ENCODE results near the gene ANKAR.
"Not testable (repeated sequence)": the region's sequence is repeated elsewhere in the genome, so short reads cannot be mapped to it uniquely, and the experiment has no call there.

ANKAR gene, protein sequence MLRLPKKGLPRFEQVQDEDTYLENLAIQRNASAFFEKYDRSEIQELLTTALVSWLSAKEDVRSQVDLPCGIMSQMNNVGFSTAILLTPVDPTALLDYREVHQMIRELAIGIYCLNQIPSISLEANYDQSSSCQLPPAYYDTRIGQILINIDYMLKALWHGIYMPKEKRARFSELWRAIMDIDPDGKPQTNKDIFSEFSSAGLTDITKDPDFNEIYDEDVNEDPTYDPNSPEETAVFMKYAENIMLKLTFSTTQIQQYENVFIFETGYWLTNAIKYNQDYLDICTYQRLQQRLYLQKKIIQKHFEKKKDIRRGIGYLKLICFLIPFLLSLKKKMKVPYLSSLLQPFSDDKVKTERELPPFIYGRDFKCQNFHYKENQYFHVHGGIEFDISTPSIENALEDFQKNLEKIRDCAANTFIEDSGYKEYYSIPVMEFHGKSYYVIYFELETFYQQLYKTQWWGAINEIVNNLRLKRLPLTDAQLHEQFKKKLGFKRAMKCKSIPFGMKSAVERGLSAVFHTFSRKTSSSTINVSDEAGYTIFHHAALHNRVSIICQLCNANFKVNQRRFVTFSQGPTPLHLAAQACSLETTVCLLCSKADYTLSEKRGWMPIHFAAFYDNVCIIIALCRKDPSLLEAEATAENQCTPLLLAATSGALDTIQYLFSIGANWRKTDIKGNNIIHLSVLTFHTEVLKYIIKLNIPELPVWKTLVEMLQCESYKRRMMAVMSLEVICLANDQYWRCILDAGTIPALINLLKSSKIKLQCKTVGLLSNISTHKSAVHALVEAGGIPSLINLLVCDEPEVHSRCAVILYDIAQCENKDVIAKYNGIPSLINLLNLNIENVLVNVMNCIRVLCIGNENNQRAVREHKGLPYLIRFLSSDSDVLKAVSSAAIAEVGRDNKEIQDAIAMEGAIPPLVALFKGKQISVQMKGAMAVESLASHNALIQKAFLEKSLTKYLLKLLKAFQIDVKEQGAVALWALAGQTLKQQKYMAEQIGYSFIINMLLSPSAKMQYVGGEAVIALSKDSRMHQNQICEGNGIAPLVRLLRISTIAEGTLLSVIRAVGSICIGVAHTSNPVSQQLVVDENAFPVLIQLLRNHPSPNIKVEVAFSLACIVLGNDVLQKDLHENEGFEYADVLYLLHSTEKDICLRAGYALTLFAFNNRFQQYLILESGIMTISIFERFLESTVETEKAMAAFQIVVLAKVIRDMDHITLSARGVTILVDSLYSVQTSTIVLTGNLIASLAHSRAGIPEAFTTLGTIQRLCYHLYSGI (N-terminal part only)

DNA sequence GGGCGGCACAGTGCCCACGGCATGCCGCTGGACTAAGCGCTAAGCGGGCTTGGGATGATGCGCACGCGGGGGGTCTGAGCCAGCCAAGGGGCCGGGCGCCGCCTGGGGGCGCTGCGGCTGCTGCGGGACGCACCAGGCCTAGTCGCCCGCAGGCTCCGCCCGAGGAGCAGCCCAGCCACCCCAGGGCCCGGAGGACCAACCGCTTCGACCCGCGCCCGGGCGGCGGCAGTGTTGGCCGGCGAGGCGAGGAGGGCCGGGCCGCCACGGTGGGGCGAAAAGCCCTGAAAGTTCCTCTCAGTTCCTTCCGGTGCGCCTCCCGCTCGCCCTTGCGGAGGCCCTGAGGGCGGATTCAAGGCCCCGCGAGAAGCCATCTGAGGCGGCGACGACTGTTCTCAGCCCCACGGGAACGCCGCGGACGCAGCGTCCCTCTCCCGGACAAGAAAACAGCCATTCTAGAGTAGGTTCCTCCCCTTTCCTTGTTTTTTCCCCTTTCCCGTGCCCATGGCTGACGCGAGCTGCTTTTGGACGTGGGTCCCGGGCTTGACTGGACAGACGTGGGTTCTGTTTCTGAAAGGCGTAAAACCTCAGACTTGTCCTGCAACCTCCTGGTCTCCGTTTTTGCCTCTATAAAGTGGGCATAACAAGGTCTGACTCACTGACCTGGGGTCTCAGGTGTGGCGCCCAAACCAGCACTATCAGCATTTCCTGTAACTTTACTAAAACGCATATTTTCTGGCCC, at the start of gene ANKAR:
Gene ANKAR (plus strand): TSS at position 297 of the 739 bp plus-strand sequence. CDS start 1,821 bp downstream, outside the sequence.
- DNase-seq, result peak; percentile 82

DNA sequence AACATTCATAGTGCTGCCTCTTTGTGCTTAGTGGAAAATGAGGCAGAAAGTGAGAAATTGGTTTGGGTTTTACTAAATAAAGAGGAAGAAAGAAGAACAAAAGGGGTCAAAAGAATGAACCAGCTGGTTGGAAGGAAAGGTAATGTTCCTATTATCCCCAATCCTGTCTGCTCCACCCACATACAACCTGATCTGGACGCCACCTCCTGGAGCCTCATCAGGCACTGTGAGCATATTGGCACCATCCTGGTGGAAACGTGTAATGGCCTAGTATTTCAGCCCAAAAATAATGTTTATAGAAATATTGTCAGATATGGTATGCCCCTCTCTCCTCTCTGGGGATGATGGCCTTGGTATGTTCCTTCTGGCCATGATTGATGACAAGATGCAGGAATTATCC, 48.8 kb upstream of the ANKAR start:
- DNase-seq, result no peak

DNA sequence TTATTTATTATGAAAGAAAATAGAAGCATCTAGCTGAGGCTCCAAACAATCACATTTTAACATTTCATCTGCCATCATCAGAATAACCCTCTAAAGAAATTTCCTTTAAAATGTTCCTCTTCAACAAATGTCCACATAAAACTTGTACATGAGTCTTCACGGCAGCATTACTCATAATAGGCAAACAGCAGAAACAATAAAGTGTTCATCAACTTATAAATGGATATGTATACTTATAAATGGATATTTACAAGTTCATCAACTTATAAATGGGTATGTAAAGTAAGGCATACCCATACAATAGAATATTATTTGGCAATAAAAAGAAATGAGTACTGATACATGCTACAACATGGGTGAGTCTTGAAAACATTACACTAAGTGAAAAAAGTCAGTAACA, 46.7 kb upstream of the ANKAR start:
- no peak for DNase-seq

DNA sequence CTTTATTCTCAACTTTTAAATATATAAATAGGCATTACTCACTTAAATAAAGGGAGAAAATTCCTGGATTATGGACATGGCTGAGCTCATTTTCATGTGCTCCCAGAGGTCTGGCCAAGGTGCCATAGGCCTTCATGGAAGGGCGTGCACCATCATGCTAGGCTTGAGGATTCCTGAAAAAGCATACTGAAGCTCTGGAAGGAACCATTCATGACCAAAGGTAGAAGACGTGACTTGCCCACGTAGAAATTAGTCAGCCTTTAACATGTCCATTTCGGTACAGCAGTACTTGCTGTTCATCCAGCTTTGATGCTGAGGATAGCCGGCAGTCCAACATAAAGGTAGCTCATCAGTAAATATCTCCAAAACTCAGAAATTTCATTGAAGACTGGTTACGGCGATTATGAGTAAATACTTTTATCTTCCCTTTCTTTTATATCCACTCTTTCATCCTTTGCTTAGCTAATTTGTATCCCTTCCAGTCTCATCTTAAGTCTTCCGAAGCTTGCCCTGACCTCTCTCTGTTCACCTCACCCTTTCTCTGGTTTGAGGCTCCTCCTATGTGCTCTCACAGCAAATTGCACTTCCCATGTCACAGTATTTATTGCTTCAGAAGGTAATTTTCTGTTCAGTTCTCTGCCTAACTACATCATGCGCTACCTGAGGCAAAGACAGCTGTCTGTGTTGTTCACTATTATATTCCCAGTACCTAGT, 45.5 kb upstream of the ANKAR start:
- DNase-seq, result no peak

DNA sequence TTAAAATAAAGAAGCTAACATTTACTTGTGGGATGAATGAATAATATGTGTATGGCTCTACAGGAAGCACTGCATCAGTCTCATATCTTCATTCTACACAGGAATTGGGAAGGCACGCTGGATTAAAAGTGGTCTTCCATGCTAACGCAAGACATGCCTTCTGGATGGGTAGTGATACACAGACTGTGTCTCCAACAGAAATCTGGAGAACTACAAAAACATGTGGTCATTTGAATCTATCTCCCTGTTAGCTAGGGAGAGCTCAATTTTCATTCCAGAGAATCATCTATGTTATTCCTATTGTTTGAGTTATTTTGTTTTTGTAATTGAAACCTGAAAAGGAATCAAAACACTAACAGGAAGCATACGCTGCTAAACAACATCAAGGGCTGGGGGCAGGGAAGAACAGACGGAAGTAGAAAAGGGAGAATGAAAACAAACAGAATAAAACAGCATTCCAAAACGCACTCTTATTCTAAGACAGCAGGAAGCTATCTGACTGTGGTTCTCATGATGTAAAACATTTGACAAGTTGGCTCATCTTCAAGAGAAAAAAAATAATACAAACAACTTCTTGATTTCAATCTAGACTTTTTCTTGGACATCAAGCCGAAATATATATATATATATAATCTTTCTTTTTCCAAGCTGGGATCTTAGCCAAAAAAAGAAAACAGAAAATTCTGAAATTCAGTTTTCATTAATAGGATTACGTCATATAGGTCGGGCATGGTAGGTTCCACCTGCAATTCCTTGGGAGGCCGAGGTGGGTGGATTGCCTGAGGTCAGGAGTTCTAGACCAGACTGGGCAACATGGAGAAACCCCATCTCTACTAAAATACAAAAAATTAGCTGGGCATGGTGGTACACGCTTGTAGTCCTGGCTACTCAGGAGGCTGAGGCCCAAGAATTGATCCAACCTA, 44.7 kb upstream of the ANKAR start:
- no peak for DNase-seq

DNA sequence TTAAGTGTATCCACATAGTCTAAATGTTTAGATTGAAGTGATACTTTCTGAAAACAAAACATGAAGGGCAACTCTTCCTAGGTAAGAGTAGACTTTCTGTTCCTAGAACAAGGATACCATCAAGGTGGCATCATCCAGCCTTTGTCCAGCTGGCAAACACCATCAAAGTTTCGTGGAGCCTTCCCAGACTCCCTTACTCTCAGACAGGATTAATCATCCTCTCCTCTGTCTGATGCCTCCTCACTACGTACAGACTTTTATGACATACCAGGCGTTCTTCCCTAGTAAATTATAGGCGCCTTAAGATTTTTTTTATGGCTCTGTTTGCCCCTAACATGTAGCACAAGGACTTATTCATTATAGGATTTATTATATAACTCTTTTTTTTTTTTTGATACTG, 42.6 kb upstream of the ANKAR start:
- DNase-seq, result no peak

DNA sequence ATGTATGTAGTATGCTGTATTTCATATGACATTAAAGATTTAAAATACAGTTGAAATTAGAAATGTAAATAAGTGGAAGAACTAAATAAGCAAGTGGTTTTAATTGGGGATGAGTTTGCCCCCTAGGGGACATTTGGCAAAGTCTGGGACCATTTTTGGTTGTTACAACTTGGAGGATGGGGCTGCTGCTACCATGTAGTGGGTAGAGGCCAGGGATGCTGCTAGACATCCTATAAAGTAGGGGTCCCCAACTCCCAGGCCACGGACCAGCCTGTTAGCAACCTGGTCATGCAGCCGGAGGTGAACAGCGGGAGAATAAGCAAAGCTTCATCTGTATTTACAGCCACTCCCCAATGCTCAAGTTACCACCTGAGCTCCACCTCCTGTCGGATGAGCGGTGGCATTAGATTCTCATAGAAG, 41.1 kb upstream of the ANKAR start:
- DNase-seq, result no peak

DNA sequence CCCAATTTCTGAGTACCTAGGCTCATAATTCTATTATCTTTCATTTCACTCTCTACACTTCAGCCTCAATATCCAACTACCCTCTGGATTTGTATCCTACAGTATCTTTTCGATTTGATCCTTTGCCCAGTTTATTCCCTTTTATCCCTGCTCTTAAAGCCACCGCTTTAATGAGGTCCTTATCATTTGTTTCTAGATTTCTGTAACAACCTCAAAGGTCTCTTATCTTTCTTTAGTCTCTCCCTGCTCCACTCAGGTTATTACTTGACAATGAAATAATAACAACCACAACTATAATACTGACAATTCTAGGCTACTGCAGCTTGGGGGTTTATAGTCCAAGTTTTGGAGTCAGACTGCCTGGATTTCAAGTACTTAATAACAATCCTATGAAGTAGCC, 39.1 kb upstream of the ANKAR start:
- no peak for DNase-seq

DNA sequence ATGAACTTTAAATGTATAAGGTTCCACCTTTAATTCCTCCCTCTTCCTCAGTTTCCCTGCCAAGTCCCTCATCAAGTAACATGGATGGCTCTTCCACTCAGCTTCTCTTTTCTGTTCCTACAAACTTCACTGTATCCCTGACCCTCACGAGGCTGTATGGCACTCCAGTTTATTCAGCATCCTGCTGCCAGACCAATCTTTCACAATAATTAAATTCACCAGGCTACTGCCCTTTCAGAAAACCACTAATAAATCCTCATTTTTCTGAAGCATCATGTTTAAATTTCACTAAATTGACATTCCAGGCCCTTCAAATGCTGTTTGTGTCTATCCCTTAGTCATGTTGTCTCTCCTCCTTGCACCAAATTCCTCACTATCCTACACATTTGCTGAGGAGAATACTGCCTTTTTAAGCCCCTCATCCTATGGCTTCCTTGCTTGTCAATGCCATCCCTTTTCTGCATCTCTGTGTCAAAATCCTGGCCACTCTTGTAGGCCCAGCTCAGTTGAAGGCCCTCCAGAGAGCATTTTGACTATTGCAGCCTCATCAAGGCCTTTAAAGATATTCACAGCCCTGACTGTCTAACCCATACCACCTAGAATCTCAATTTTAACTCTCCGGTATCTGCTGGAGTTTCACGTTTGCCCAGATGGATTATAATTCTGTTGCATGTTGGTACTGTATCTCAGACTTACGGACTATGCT, 36.0 kb upstream of the ANKAR start:
- DNase-seq, result no peak

DNA sequence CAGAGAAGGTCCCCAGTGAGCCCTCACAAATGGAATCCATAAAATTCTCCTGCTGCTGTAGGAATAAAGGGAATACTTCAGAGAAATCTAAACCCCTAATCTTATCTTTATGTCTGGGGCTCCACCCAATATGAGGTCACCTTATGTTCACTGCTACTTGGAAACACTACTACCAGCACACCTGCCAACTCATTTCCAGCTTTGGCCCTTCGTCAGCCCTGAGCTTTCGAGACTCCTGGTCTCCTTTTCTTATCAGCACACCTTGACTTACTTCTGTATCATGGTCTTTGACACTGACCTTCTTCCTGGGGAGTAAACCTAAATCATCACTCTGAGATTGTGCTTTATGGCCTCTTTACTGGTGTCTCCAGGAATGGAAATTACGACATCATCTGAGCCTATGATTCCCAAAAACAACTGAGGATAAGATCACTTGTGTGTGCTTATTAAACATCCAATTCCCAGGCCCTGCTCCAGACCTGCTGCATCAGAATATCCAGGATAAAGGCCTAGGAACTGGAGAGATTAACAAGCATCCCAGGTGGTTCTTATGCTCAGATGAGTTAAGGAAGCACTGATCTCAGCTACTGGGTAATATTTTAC, 35.4 kb upstream of the ANKAR start:
- no peak for DNase-seq

DNA sequence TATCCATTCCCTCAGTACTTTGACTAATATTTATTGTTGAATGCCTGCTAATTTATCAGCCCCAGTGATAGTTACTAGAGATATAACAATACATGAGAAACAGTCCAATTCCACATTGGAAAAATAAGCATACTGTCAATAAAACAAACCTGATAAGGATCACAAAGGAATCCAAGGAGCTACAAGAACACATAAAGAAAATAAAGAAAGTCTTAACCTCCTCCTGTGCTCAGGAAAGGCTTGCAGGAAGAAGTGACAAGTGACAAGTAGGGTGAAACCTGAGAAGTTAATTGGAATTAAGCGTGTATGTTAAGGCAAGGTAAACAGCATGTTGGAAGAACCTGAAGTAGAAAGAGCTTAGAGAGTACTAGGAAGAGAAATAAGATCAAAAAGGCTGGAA, 33.5 kb upstream of the ANKAR start:
- DNase-seq, result no peak

DNA sequence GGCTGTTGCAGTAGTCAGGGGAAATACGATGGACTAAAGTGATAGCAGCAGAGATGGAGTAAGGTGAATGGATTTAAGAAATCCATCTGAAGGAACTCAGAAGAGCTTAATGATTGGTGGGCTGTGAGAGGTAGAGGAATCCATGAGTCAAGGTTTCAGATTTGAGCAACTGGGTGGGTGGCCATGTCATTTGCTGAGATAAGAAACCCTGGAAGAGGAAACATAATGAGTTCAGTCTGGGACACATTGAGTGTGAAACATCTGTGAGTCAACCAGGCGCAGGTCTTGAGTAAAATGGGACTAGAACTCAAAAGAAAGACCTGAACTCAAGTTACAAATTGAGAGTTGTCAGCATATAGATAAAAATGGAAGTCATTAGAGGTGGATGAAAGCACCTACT, 32.9 kb upstream of the ANKAR start:
- peak; percentile 40 for DNase-seq

DNA sequence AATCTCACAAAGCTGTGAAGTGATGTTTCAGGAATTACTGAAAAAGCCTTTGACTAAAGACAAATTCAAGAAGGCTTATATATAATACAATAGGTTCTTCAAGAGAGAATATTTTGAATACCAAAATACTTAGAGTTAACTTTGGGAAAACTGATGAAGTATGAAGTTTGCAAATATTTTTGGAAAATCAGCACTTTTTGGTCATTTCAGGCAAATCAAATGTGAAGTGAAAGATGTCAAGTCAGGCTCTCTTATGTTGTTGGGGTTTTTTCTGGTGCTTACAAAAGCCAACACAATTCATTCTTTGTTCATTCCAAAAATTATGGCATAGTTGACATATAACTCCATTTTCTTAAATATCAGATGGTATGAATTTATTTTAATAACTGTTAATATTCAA, 27.9 kb upstream of the ANKAR start:
- no peak for DNase-seq

DNA sequence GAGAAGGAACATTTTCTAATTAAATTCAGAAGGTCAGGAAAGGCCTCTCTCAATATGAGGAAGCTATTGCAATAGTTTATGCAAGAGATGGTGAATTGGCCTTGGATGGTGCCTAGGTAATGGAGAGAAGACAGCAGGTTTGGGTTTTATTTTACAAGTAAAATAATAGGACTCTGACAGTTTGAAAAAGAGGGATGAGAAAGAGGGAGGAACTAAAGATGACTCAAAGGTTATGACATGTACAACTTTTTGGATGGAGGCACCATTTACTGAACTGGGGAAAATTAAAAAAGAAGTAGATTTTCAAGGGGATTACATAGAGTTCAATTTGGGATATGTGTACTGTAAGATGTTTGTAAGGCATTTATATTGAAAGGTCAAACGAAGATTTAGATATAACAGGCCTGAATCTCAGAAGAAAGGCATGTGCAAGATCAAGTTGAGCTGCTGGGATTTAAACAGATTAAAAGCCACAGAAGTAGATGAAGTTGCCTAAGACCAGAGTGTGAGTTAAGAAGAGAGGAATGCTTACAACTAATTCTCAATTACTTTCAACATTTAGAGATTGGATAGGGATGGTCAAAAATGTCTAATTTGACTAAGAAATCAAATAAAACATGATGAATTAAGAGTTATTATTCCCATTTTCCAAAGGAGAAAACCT, 25.5 kb upstream of the ANKAR start:
- no peak for DNase-seq

DNA sequence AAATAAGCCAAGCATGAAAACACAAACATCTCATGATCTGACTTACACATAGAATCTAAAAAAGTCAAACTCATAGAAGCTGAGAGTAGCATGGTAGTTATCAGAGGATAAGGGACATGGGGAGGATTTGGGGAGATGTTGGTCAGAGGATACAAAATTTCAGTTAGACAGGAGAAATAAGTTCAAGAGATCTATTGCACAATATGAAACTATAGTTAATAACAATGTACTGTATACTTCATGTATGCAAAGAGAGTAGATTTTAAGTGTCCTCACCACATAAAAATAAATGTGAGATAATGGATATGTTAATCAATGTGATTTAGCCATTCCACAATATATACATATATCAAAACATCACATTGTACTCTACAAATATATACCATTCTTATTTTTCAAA, 23.2 kb upstream of the ANKAR start:
- DNase-seq, result no peak

DNA sequence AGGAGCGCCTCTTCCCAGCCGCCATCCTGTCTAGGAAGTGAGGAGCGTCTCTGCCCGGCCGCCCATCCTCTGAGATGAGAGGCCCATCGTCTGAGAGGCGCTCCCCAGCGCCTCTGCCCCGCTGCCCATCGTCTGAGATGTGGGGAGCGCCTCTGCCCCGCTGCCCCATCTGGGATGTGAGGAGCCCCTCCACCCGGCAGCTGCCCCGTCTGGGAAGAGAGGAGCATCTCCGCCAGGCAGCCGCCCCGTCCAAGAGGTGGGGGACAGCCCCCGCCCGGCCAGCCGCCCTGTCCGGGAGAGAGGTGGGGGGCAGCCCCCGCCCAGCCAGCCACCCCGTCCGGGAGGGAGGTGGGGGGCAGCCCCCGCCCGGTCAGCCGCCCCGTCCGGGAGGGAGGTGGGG, 21.0 kb upstream of the ANKAR start:
- not testable (repeated sequence) for DNase-seq

DNA sequence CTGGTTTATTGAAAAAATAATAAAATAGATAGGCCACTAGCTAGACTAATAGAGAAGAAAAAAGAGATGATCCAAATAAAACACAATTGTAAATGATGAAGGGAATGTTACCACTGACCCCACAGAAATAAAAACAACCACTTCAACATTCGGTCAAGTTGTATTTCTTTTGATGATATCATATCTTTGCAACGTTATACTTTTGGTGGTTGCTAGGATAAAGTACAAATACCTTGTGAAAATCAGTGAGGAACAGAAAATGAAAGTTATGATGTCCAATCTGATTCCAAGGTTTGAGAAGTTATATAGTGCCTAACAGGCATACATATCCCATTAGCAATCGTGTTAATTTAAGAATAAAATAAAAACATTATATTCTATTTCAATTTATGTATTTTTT, 19.8 kb upstream of the ANKAR start:
- DNase-seq, result no peak

DNA sequence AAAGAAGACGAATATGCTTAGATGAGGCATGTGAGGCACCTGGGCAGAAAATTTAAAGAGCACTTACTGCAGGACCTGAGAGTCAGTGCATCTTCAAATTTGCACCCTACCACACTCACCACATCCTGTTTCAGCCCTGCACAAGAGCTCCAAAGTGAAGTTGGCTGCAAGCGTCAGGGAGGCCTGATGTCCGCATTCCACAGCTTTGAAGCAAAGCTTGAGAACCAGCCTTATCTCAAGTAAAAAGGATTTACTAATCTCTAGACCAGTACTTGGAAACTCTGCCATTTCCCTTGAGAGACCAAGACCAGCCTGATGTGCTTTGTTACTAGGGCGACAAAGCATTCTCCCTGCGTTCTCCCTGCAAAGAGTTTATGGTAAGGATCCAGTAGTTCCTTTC, 16.6 kb upstream of the ANKAR start:
- no peak for DNase-seq
